CD14-positive monocyte (primary cell): ENCODE measurements around the gene KRT32. TPM values are rescaled to one million over a fixed set of nuclear protein-coding genes. Genes with fewer than 3 reads are reported as not detected.

Source experiments
- DNase-seq, 3 donors: peaks; one replicate each; pipeline ENCODE4 v3.0.0-alpha.2; 2011 to 2022
- H2AFZ ChIP-seq: 2 replicates; pipeline ENCODE4 v1.6.0; 2012; ENCODE audit warnings: mild to moderate bottlenecking, low read depth, low read length, inconsistent platforms; ENCODE audit not compliant: insufficient read depth, poor library complexity, severe bottlenecking
- H3K27ac ChIP-seq, 2 donors: 1 replicate in 1 of 2; 2 replicates in 1 of 2; pipeline ENCODE4 v1.5.1; 2012 to 2013; ENCODE audit warnings: low read length in 2 of 2, control low read depth in 1 of 2, inconsistent platforms in 1 of 2, low read depth in 1 of 2, mild to moderate bottlenecking in 1 of 2
- H3K27me3 ChIP-seq, 2 donors: one replicate each; pipeline versions ENCODE4 v1.6.0 to v1.6.1; 2011 to 2013; ENCODE audit warnings: low read length in 2 of 2; ENCODE audit not compliant: control insufficient read depth in 2 of 2, insufficient read depth in 2 of 2
- H3K36me3 ChIP-seq, 2 donors: replicated peaks in 1 of 2; 1 replicate in 1 of 2; 2 replicates in 1 of 2; pipeline versions ENCODE4 v1.5.1 to v1.6.1; 2012 to 2013; ENCODE audit warnings: low read length in 2 of 2, control low read depth in 1 of 2, inconsistent platforms in 1 of 2, mild to moderate bottlenecking in 1 of 2; ENCODE audit not compliant: insufficient read depth in 2 of 2, control insufficient read depth in 1 of 2
- H3K4me1 ChIP-seq, 2 donors: 1 replicate in 1 of 2; 2 replicates in 1 of 2; pipeline versions ENCODE4 v1.5.1 to v1.6.1; 2012 to 2013; ENCODE audit warnings: low read length in 2 of 2, control low read depth in 1 of 2, inconsistent platforms in 1 of 2, mild to moderate bottlenecking in 1 of 2, moderate library complexity in 1 of 2; ENCODE audit not compliant: insufficient read depth in 2 of 2, control insufficient read depth in 1 of 2
- H3K4me2 ChIP-seq: replicated peaks from 2 replicates; pipeline ENCODE3; 2012; ENCODE audit warnings: low read length, moderate library complexity, mild to moderate bottlenecking; ENCODE audit not compliant: poor library complexity, severe bottlenecking; ENCODE audit errors: extremely low read depth
- H3K4me3 ChIP-seq, 3 experiments: fragments of 200-600 bp in 1 of 3; sonication (generic) in 1 of 3; replicated peaks in 1 of 3; 1 replicate in 2 of 3; 2 replicates in 1 of 3; pipeline ENCODE4 v1.5.1; 2011 to 2013; ENCODE audit warnings: low read length in 3 of 3, mild to moderate bottlenecking in 3 of 3, control low read depth in 2 of 3, low read depth in 2 of 3, inconsistent platforms in 1 of 3, moderate library complexity in 1 of 3
- H3K79me2 ChIP-seq: 2 replicates; pipeline ENCODE4 v1.6.0; 2012; ENCODE audit warnings: mild to moderate bottlenecking, control low read depth, inconsistent platforms, low read length, moderate library complexity; ENCODE audit not compliant: insufficient read depth
- H3K9ac ChIP-seq: 2 replicates; pipeline ENCODE4 v1.6.0; 2017; ENCODE audit warnings: low read length, mild to moderate bottlenecking; ENCODE audit not compliant: insufficient read depth, poor library complexity, severe bottlenecking
- H3K9me3 ChIP-seq, 2 donors: replicated peaks in 1 of 2; 1 replicate in 1 of 2; 2 replicates in 1 of 2; pipeline versions ENCODE4 v1.5.1 to v1.6.1; 2012 to 2013; ENCODE audit warnings: low read length in 2 of 2, control low read depth in 1 of 2; ENCODE audit not compliant: control insufficient read depth in 1 of 2, insufficient read depth in 1 of 2
- H4K20me1 ChIP-seq: 2 replicates; pipeline ENCODE4 v1.6.0; 2012; ENCODE audit warnings: mild to moderate bottlenecking, low read length, control low read depth, moderate library complexity; ENCODE audit not compliant: insufficient read depth
- H3K27ac Mint-ChIP-seq, 7 donors: one replicate each; pipeline ENCODE4 v1.8.0; 2020; ENCODE audit warnings: mild to moderate bottlenecking in 7 of 7, mixed read lengths in 7 of 7, moderate library complexity in 6 of 7, inconsistent platforms in 2 of 7
- H3K27me3 Mint-ChIP-seq, 3 donors: one replicate each; pipeline ENCODE4 v1.8.0; 2021 to 2022; ENCODE audit warnings: low read depth in 3 of 3, mild to moderate bottlenecking in 3 of 3, mixed read lengths in 3 of 3, moderate library complexity in 3 of 3, inconsistent platforms in 1 of 3
- H3K36me3 Mint-ChIP-seq, 2 donors: one replicate each; pipeline ENCODE4 v1.8.0; 2020; ENCODE audit warnings: mixed read lengths in 2 of 2, inconsistent platforms in 1 of 2, mild to moderate bottlenecking in 1 of 2
- H3K4me1 Mint-ChIP-seq: one replicate; pipeline ENCODE4 v1.8.0; 2020; ENCODE audit warnings: mild to moderate bottlenecking, mixed read lengths
- H3K4me3 Mint-ChIP-seq, 2 donors: one replicate each; pipeline ENCODE4 v1.8.0; 2020; ENCODE audit warnings: mild to moderate bottlenecking in 2 of 2, mixed read lengths in 2 of 2, moderate library complexity in 1 of 2
- H3K9me3 Mint-ChIP-seq, 7 donors: one replicate each; pipeline ENCODE4 v1.8.0; 2020 to 2022; ENCODE audit warnings: mixed read lengths in 7 of 7, mild to moderate bottlenecking in 6 of 7, moderate library complexity in 6 of 7, inconsistent platforms in 2 of 7
- CTCF ChIP-seq: fragments of 200-600 bp; IDR thresholded peaks from one replicate; pipeline ENCODE4 v1.8.0; 2022; ENCODE audit warnings: antibody characterized with exemption, mild to moderate bottlenecking
- WGBS: methylation state at CpG from one replicate; pipeline ENCODE4 v1.1.5; 2013; ENCODE audit warnings: missing lambda C conversion rate; ENCODE audit not compliant: insufficient coverage; 5-methylcytosine and 5-hydroxymethylcytosine counted together
- intact Hi-C, 2 donors: fragments of 100-400 bp; cut with micrococcal nuclease; formaldehyde crosslinking; loops; one replicate each; pipeline versions ENCODE4 v1.15.0 to v1.15.1; 2023
- polyA plus RNA-seq, 3 donors: library from polyadenylated mRNA; depleted of rRNA in 1 of 3; unstranded in 2 of 3; stranded (reverse) in 1 of 3; fragments of 300-500 nt in 2 of 3; fragments of >200 nt in 1 of 3; fragmentation: Illumina TruSeq in 2 of 3; gene quantifications; 1 replicate in 2 of 3; 2 replicates in 1 of 3; pipeline ENCODE4 v1.2.3, GENCODE V29; 2012 to 2021

Gene KRT32
- polyA plus RNA-seq, 3 donors: not detected

GRCh38 chr17:41415833-41416335, 51.3 kb downstream of the KRT32 start:
- intact Hi-C loops: no loop called here
- Histone ChIP-seq H3K9ac (no peak overlapping the region), H3K27me3 (no peaks in the 10 kb centered on the region), H3K27ac (no peak overlapping the region), H3K4me1 (peaks cover 4 to 5% of the 10 kb centered on the region in 2 donors), H4K20me1 (no peaks in the 10 kb centered on the region), H2AFZ (no peak overlapping the region), H3K79me2 (no peaks in the 10 kb centered on the region), H3K9me3 (no peaks in the 10 kb centered on the region), H3K36me3 (no peaks in the 10 kb centered on the region), H3K4me2 (no peak overlapping the region), H3K4me3 (no peak overlapping the region)
- H3K4me1 Mint-ChIP-seq: peaks cover 7% of the 10 kb centered on the region
- WGBS: 100% methylated on average over 1 of the region's 3 CpGs
- peaks cover 7 to 11% (median 8%) of the 10 kb centered on the region in 3 donors for H3K27me3 Mint-ChIP-seq
- no peaks in the 10 kb centered on the region for H3K36me3 Mint-ChIP-seq
- H3K4me3 Mint-ChIP-seq: no peak overlapping the region
- TF ChIP-seq CTCF: no peak
- H3K9me3 Mint-ChIP-seq: no peaks in the 10 kb centered on the region
- DNase-seq: no peak
- no peak overlapping the region for H3K27ac Mint-ChIP-seq

GRCh38 chr17:41415411-41415810, 51.8 kb downstream of the KRT32 start:
- Histone ChIP-seq H3K36me3 (no peaks in the 10 kb centered on the region), H4K20me1 (no peaks in the 10 kb centered on the region), H3K9me3 (no peaks in the 10 kb centered on the region), H3K9ac (no peak overlapping the region), H3K4me2 (no peak overlapping the region), H3K27ac (no peak overlapping the region), H3K27me3 (no peaks in the 10 kb centered on the region), H3K79me2 (no peaks in the 10 kb centered on the region), H3K4me3 (no peak overlapping the region), H3K4me1 (peaks cover 4 to 5% of the 10 kb centered on the region in 2 donors), H2AFZ (no peak overlapping the region)
- H3K36me3 Mint-ChIP-seq: no peaks in the 10 kb centered on the region
- no peaks in the 10 kb centered on the region for H3K9me3 Mint-ChIP-seq
- no peak overlapping the region for H3K27ac Mint-ChIP-seq
- no peak for DNase-seq
- peaks cover 7% of the 10 kb centered on the region for H3K4me1 Mint-ChIP-seq
- no peak overlapping the region for H3K4me3 Mint-ChIP-seq
- intact Hi-C loops: no loop called here
- 100% methylated on average over 1 of the region's 4 CpGs for WGBS
- peaks cover 6 to 11% (median 8%) of the 10 kb centered on the region in 3 donors for H3K27me3 Mint-ChIP-seq
- TF ChIP-seq CTCF: no peak
